D721Med (cell line): Measurements from ENCODE around the gene PAX3.

Experiments used
- DNase-seq: peaks from one replicate; pipeline ENCODE4 v3.0.0; 2011; ENCODE audit warnings: low spot score; ENCODE audit not compliant: insufficient read length
- FAIRE-seq: peaks from 2 replicates; lab custom pipeline; 2011; peaks lifted over from hg19 to GRCh38; lab: Jason Lieb, UNC
- CTCF ChIP-seq: IDR thresholded peaks from 2 replicates; pipeline ENCODE4 v1.5.1; 2012; ENCODE audit warnings: mild to moderate bottlenecking, control low read depth; ENCODE audit not compliant: insufficient read depth; ENCODE audit errors: missing control alignments

Gene PAX3

GRCh38 chr2:222300726-222301052 is 1.9 kb upstream of the PAX3 start:
- TF ChIP-seq CTCF: no peak
- FAIRE-seq (no peak), DNase-seq (no peak)

- FAIRE-seq (no peak), DNase-seq (no peak)
- no peak for TF ChIP-seq CTCF
Observed at GRCh38 chr2:222299906-222300725, 1.3 kb upstream of the PAX3 start.

- DNase-seq (no peak), FAIRE-seq (no peak)
- TF ChIP-seq CTCF: no peak
Observed at GRCh38 chr2:222298001-222298310, 842 bp downstream of the PAX3 start.

- DNase-seq: no peak
- FAIRE-seq: no peak
- TF ChIP-seq CTCF: no peak
Observed at GRCh38 chr2:222297600-222297935, 1.2 kb downstream of the PAX3 start.

GRCh38 chr2:222296911-222297599 is 1.7 kb downstream of the PAX3 start:
- FAIRE-seq (no peak), DNase-seq (no peak)
- no peak for TF ChIP-seq CTCF

- no peak for DNase-seq
- TF ChIP-seq CTCF: no peak
- no peak for FAIRE-seq
Observed at GRCh38 chr2:222296311-222296741, 2.5 kb downstream of the PAX3 start.
